OCI-LY7 (cell line): ENCODE data around the gene NIF3L1. TPM values are rescaled to one million over a fixed set of nuclear protein-coding genes. Genes with fewer than 3 reads are reported as not detected.

Experiments
- BruUV-seq: library from RNA; stranded (reverse); fragments of 400-500 nt; replicated peaks from 2 replicates; lab custom pipeline; 2021; lab: Mats Ljungman, UMichigan
- CTCF ChIA-PET: fragments of 300-600 bp; sonication (Branson Sonifier 250); formaldehyde crosslinking; loops from one replicate; lab custom pipeline; 2022; ENCODE audit warnings: antibody characterized with exemption; ENCODE audit not compliant: unreplicated experiment; lab: Charles Lee
- POLR2A ChIA-PET: fragments of 300-600 bp; sonication (Branson Sonifier 250); formaldehyde crosslinking; loops from one replicate; lab custom pipeline; 2022; ENCODE audit warnings: antibody characterized with exemption; lab: Charles Lee
- DNase-seq: peaks from one replicate; pipeline ENCODE4 v3.0.0-alpha.2; 2015; ENCODE audit warnings: low spot score
- H2AFZ ChIP-seq: fragments of 200-600 bp; sonication (generic), shearing (Covaris generic); 2 replicates; pipeline ENCODE4 v1.6.1; 2014; ENCODE audit warnings: mild to moderate bottlenecking, antibody characterized with exemption, low read length, moderate library complexity
- H3K27ac ChIP-seq: fragments of 200-600 bp; sonication (generic); 2 replicates; pipeline ENCODE4 v1.5.1; 2014; ENCODE audit warnings: mixed run types, low read depth, mild to moderate bottlenecking, moderate library complexity, low read length, inconsistent platforms; ENCODE audit not compliant: poor library complexity, severe bottlenecking
- H3K36me3 ChIP-seq: fragments of 200-600 bp; sonication (generic); 2 replicates; pipeline ENCODE4 v1.6.1; 2014; ENCODE audit warnings: mild to moderate bottlenecking, antibody characterized with exemption, low read length, moderate library complexity, mixed read lengths; ENCODE audit not compliant: insufficient read depth
- H3K4me1 ChIP-seq: fragments of 200-600 bp; sonication (generic); 2 replicates; pipeline ENCODE4 v1.5.1; 2014; ENCODE audit warnings: mild to moderate bottlenecking, low read length; ENCODE audit not compliant: insufficient read depth, poor library complexity, severe bottlenecking
- H3K4me2 ChIP-seq: fragments of 200-600 bp; sonication (generic); 2 replicates; pipeline ENCODE4 v1.6.1; 2014; ENCODE audit warnings: mild to moderate bottlenecking, low read length
- H3K4me3 ChIP-seq: fragments of 200-600 bp; sonication (generic); 2 replicates; pipeline ENCODE4 v1.5.1; 2014; ENCODE audit warnings: mild to moderate bottlenecking, low read depth, low read length; ENCODE audit not compliant: poor library complexity, severe bottlenecking
- H3K79me2 ChIP-seq: fragments of 200-600 bp; sonication (generic); 2 replicates; pipeline ENCODE4 v1.6.1; 2016; ENCODE audit warnings: low read depth, mild to moderate bottlenecking, low read length, moderate library complexity, mixed read lengths; ENCODE audit not compliant: insufficient read depth
- H3K9me2 ChIP-seq: fragments of 200-600 bp; sonication (generic); 2 replicates; pipeline ENCODE4 v1.6.1; 2016; ENCODE audit warnings: mild to moderate bottlenecking, low read length, mixed read lengths; ENCODE audit not compliant: insufficient read depth
- H3K9me3 ChIP-seq: fragments of 200-600 bp; sonication (generic); 2 replicates; pipeline ENCODE4 v1.6.1; 2014; ENCODE audit warnings: mild to moderate bottlenecking, mixed run types, low read length, mixed read lengths
- H4K20me1 ChIP-seq: fragments of 200-600 bp; sonication (generic); 2 replicates; pipeline ENCODE4 v1.6.1; 2014; ENCODE audit warnings: mild to moderate bottlenecking, antibody characterized with exemption, low read length, moderate library complexity, mixed read lengths; ENCODE audit not compliant: insufficient read depth
- CTCF ChIP-seq: fragments of 200-600 bp; sonication (generic); conservative IDR thresholded peaks from 2 replicates; pipeline ENCODE4 v1.5.1; 2014; ENCODE audit warnings: mild to moderate bottlenecking, antibody characterized with exemption, low read length, moderate library complexity, mixed read lengths
- EZH2phosphoT487 ChIP-seq: fragments of 200-600 bp; sonication (generic); IDR thresholded peaks from 2 replicates; pipeline ENCODE4 v1.6.1; 2018; ENCODE audit warnings: low read depth, borderline replicate concordance, mild to moderate bottlenecking, mixed run types, antibody characterized with exemption, low read length, moderate library complexity, mixed read lengths
- intact Hi-C: fragments of 100-400 bp; cut with micrococcal nuclease; formaldehyde crosslinking; loops from one replicate; pipeline ENCODE4 v1.10.0; 2022; ENCODE audit not compliant: unreplicated experiment
- total RNA-seq, 2 experiments: library from RNA; depleted of rRNA in 1 of 2; stranded (reverse); fragments of >200 nt in 1 of 2; shearing (Covaris generic) in 1 of 2; gene quantifications; 2 replicates each; pipeline ENCODE4 v1.2.3, GENCODE V29; 2014 to 2022

The NIF3L1 gene
- total RNA-seq, 2 experiments from 2014 or later = 60.4 to 68.4 TPM

DNA sequence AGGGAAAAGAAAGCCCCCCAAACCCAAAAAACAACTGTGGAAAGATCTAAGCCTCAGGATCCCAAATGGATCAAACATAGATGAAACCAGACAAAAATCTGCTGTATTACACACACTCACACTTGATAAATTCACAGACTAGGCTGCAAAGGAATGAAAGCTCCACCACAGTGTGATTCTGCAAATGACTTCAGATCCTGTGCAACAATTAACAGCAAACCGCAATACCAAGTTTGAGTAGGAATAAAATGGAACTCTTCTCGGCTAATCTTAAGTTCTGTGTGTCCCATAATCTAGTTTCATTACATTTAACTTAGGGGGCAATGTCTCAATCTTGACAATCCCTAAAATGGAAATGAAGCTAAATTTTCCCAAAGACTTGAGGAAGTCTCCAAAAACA is 36.6 kb upstream of the NIF3L1 start:
- TF ChIP-seq CTCF = no peak
- TF ChIP-seq EZH2phosphoT487 = no peak
- Histone ChIP-seq H3K4me1 (no peaks in the 10 kb centered on the region), H3K27ac (no peak overlapping the region), H2AFZ (no peak overlapping the region), H4K20me1 (no peaks in the 10 kb centered on the region; the same call in 1 of the 2 replicates), H3K4me3 (no peak overlapping the region), H3K9me2 (no peaks in the 10 kb centered on the region), H3K36me3 (peaks cover 74% of the 10 kb centered on the region), H3K9me3 (no peaks in the 10 kb centered on the region), H3K4me2 (no peak overlapping the region), H3K79me2 (peaks cover 14% of the 10 kb centered on the region; the same call in 1 of the 2 replicates)
- ChIA-PET CTCF (no interaction called here), POLR2A (interaction anchor here (0.6 to 1.8 kb wide), 3 partner anchors 12 to 26 kb away, joined by 5 to 7 read pairs (median 7); partner anchors contain the start of gene CLK1)
- intact Hi-C loops = no loop called here
- BruUV-seq = no TSS peak
- DNase-seq = no peak

DNA sequence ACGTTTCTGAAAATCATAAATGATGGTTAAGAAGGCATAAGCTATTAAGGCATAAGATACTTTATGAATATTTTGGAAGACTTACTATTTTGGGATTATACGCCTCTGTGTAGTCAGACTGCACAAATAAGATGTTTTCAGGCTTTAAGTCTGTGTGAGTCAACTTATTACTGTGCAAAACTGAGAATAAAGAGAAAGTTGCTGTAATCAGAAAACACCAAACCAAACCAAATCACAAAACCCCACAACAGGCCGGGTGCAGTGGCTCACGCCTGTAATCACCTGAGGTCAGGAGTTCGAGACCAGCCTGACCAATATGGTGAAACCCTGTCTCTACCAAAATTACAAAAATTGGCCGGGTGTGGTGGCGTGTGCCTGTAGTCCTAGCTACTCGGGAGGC is 32.4 kb upstream of the NIF3L1 start:
- Histone ChIP-seq H3K79me2 (peaks cover 56% of the 10 kb centered on the region), H3K9me3 (no peaks in the 10 kb centered on the region), H3K9me2 (no peaks in the 10 kb centered on the region), H3K4me3 (no peak overlapping the region), H3K27ac (no peak overlapping the region), H3K4me2 (no peak overlapping the region), H3K36me3 (peaks cover 100% of the 10 kb centered on the region), H2AFZ (no peak overlapping the region), H4K20me1 (peaks cover 19% of the 10 kb centered on the region; the same call in 1 of the 2 replicates), H3K4me1 (peaks cover 13% of the 10 kb centered on the region)
- ChIA-PET CTCF (no interaction called here), POLR2A (interaction anchor here (1.2 to 1.6 kb wide), 2 partner anchors 30 to 39 kb away, joined by 3 read pairs; no protein-coding TSS in a partner anchor)
- TF ChIP-seq EZH2phosphoT487 = no peak
- TF ChIP-seq CTCF = no peak
- no TSS peak for BruUV-seq
- DNase-seq = no peak
- intact Hi-C loops = no loop called here

- POLR2A ChIA-PET = interaction anchor here (0.5 to 0.6 kb wide), 2 partner anchors 13 to 406 kb away, joined by 3 to 4 read pairs; no protein-coding TSS in a partner anchor
- H2AFZ ChIP-seq = no peak overlapping the region
- CTCF ChIA-PET = no interaction called here
- H3K4me3 ChIP-seq = no peak overlapping the region
- no TSS peak for BruUV-seq
- H3K4me2 ChIP-seq = no peak overlapping the region
- peaks cover 83% of the 10 kb centered on the region for H3K36me3 ChIP-seq
- peaks cover 78% of the 10 kb centered on the region for H3K79me2 ChIP-seq
- no peaks in the 10 kb centered on the region for H3K9me3 ChIP-seq
- no peak overlapping the region for H3K27ac ChIP-seq
- peaks cover 27% of the 10 kb centered on the region; the same call in 1 of the 2 replicates for H4K20me1 ChIP-seq
- H3K4me1 ChIP-seq = peaks cover 21% of the 10 kb centered on the region
- no peaks in the 10 kb centered on the region for H3K9me2 ChIP-seq
- no peak for DNase-seq
- TF ChIP-seq CTCF (no peak), EZH2phosphoT487 (no peak)
- intact Hi-C loops = no loop called here
These were observed 28.9 kb upstream of the NIF3L1 start for GRCh38 chr2:200860092-200860795.
